Embryonic facial prominence (tissue), 1 donor: ENCODE results near the gene FSTL4.
"Not testable (repeated sequence)": the region's sequence is repeated elsewhere in the genome, so short reads cannot be mapped to it uniquely, and the experiment has no call there.

ENCODE experiments used
- DNase-seq: peaks from one replicate; pipeline ENCODE4 v3.0.0-alpha.2; 2016; ENCODE audit errors: extremely low spot score

Gene FSTL4

DNA sequence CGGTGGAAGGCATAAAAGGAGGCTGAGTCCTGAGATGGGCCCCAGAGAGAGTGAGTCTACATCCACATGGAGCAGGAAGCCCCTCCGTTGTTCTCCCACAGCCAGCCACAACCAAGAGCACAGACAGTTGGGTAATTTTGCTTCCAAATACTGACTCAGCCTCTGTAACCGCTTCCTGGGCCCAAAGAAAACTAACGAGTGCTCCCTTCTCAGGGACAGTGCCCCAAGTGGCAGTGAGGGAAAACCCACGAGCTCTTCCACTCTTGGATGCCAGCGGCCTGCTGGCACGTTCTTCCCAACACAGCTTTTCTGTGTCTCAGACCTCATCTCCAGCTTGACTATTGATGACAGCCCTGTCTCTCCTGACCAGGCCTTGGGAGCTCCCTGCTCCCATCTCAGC, 207.6 kb downstream of the FSTL4 start:
- no peak for DNase-seq

DNA sequence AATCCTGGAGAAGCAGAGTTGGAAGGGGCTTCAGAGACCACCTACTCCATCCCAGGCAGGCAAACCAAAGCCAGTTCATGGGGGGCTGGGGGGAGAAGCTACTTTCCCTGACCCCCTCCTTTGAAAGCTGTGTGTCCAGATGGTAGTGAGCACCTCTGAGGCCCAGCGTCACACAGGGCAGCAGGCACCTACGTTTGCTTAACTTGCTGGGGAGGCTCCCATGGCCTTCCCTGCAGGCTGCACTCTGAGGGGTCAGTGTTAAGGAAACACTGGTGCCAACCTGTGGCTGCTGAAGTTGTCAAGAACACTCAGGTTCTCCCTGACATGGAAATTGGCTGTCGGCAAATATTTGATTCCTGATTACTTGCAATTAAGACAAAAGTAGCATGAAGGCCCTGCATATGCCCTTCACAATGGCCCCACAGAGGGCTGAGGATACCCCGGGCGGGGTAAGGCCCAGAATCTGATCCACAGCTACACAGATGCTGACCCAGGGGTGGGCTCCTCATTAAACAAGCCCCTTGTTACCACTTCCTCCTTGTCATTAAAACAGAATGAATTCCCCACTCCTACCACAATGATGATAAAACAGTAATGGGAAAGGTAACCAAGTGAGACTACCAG, 208.5 kb downstream of the FSTL4 start:
- no peak for DNase-seq

DNA sequence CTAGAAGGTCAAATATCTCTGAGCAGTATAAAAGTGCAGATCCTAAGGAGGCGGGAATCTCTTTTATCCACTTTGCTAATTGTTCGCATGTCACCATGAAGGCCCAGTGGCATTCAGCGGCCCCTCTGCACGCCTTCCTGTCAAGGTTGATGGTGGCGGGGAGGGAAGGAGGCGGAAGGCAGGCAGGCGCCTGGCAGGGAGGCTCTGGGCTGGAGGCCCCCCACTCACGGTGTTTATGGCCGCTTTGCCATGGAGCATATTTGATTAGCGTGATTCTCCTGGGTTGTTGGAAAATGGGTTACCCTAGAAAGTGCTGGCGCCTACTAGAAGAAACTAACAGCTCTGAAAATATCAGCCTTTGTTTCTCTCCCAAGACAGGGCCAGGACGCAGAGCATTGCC, 209.6 kb downstream of the FSTL4 start:
- DNase-seq, result no peak

DNA sequence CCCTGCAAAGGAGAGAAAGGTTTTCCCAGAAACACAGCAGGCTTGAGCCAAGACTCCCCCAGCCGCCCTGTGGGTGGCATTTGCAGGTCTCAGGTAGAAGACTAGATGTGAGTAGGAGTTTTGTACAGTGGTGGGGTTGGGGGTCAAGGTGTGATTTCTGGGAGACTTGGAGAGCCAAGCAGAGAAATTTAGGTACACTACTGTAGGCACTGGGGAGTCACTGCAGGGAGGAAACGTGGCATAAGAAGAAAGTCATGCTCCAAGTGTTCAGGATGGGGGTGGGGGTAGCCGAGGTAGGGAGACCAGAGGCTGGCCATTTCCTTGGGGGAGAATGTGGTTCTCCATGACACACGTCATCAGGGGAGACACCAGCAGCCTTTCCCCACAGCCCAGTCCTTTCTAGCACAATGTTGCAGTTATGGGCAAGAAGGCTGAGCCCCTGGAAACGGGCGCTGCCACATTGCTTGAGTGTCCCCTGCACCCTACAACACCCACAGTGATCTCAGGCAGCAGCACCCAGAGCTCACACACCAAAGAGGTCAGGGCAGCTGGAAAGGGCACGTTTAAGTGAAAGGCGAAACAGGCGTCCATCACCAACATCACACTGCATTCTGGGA, 210.5 kb downstream of the FSTL4 start:
- DNase-seq, result no peak

DNA sequence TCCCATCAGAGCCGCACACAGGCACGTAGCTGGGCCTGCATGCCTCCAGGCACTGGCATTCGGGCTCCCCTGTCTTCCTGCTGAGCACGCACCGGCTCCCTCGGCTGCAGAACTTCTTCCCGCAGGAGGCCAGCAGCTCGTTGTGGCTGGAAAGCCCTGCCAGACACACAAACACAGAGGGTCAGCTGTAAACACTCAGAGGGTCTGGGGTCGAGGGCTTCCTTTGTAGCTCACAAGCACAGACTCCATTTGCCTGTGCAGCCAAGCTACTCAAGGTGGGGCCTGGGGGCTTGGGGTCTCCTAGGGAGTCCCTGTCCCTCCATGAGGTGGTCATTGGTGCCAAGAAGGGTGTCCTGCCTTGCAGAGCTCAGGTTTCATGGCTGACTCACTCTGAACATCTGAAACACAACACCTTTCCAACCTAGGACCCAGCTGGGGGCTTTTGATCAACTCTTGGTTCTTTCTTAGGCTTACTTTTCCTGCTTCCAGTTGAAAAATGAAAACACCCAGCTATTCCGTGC, 211.4 kb downstream of the FSTL4 start:
- DNase-seq, result no peak

DNA sequence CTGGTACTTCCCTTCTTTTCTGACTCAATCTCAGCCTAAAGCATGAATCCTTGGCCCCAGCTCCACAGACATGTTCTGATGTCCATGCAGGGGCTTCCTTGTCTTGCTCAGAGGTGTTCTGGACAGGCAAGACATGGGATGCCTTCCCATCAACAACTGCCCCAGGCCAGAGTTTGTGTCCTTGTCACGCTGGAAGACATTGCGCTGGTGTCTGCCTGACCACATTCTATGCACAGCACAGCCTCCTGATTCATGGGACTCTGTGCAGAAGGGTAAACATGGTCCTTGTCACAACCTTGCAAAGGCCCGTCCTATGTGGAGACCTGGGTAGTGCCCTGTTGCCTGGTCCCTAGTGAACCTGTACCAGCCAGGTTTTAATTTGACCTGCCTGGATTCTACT, 212.2 kb downstream of the FSTL4 start:
- DNase-seq, result no peak

DNA sequence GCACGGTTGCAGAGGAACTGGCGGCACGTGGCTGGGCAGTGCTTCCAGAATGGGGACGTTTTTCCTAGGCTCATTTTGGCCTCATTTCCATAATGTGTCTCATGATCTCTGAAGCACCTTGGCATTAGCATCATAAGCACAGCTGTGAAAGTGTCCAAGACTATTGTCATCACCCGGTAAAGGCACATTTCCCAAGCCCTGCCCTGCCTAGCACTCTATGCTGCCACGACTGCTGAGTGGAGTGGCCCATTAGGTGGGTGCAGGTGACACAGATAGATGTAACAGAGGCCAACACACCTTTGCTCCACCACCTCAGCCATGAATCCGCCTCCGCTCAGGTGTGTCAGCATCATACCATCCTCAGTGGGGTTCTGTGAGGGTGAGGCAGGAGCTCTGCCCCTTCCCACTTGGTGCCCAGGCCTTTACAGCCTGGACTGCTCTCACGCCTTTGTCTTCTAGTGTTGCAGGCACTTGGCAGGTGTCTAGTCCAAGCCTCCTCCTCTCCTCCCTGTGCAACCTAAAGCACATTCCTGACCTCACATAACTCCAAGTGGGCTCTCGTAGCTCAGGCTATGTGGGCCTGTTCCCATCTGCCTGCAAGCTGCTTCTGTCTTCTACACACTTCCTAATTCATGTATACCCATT, 213.0 kb downstream of the FSTL4 start:
- no peak for DNase-seq

DNA sequence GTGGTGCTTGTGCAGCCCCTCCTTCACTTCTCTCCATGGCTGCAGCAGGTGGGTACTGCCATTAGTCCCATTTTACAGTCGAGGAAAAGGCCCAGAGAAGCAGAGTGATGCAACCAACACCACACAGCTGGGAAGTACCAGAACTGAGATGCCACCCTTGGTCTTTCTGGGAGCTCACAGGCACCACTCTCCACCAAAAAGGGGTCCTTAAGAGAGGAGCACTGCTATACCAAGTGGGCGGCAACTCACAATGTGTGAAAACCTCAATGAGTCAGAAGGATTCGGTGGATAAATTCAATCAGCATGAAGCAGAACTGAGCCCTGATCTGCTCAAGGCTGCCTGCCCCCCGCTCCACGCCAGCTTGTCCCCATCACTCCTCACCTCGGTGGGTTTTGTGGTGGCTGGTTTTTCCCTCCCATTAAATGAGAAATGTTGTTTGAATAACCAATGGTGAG, 213.7 kb downstream of the FSTL4 start:
- no peak for DNase-seq

DNA sequence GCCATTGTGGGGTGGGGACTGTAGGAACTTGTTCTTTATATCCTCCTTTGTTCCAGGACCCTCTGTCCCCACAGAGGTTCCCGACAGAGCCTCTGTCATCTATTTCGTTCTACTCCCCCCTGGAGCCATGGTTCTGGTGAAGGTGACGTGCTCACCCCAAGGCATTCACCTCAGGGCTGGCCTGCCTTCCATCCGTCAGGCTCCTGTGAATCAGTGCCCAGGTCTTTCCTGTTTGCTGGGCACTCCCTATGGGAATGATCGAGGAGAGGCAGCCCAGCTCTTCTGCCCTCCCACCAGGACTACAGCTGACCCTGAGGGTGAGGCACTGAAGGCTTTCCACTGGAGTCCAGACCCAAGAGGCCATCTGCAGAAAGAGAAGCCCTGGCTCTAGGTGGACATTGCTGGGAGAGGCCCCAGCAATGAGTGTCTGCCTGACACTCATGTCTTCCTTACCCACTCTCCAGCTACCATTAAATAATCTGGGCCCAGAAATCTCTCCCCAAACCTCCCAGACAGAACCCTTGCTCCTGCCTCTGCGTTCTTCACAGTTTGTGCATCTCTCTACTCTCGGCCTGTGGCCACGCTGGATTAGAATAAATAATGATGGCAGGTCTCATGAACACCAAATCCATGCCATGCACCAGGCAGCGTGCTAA, 214.2 kb downstream of the FSTL4 start:
- DNase-seq, result no peak

DNA sequence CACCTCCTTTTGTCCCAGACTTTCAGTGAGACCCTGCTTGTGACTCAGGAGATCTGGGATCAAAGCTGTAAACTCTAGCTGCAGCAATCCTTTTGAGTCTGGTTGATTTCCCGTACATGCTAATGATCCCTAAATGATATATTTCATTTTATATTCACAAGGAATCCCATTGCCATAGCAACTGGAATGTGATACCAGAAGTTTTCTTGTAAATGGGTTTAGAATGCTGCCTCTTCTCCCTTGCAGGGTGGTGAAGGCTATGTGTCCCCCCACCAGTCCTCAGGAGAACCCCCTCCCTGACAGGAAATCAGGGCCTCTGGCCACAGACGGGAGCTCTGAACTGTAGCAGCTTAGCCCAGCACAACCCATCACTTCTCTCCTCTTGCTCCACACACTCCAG, 215.0 kb downstream of the FSTL4 start:
- DNase-seq, result no peak

DNA sequence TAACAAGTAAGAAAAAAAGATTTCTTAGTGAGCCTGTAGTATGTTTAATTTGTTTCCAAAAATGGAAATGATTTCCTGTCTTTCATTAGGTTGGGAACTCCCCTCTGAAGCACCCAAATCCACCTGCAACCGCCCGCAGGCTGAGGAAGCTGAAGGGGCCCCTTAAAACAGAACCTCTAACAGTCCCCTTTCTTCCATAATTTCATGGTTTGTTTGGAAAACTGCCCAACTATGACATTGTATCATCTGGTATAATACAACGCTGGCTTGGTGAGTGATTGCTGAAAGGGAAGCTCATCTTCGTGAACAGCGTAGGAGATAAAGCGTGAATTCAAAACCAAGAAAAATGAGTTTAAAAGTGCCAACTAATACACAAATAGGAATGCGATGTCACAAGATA, 215.5 kb downstream of the FSTL4 start:
- DNase-seq, result peak; percentile 48

DNA sequence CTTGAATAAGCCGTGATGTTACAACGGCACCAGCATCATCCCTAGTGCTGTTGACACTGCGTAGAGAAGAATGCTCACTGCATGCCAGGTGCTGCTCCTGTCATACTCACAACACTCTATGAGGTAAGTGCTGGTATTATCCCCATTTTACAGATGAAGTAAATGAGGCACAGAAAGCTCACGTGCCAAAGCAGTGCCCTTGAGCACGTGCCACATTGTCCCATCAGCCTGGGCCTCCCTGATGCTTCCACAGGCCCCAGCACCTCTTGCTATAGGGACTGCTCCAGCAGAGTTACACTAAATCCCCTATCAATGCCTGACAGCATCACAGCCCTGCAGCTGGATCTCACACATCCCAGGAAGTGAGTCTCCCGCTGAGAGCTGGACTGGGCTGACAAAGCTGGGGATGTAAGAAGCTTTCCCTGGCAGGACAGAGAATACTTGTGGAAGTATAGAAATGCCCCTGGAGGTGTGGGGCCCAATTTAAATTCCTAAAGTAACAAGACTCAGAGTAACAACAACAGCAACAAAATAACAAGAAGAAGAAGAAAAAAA, 216.1 kb downstream of the FSTL4 start:
- DNase-seq, result no peak

DNA sequence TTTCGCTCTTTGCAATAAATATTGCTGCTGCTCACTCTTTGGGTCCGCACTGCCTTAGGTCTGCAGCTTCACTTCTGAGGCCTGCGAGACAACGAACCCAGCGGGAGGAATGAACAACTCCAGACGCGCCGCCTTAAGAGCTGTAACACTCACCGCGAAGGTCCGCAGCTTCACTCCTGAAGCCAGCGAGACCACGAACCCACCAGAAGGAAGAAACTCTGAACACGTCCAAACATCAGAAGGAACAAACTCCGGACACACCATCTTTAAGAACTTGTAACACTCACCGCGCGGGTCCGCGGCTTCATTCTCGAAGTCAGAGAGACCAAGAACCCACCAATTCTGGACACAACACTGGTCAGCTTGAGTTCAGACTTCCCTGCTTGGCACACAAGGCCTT, 217.1 kb downstream of the FSTL4 start:
- not testable (repeated sequence) for DNase-seq

DNA sequence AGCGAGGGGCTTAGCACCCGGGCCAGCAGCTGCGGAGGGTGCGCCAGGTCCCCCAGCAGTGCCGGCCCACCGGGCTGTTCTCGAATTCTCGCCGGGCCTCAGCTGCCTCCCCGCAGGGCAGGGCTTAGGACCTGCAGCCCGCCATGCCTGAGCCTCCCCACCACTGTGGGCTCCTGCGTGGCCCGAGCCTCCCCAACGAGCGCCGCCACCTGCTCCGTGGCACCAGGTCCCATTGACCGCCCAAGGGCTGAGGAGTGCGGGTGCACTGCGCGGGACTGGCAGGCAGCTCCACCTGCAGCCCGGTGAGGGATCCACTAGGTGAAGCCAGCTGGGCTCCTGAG, 217.9 kb downstream of the FSTL4 start:
- DNase-seq, result not testable (repeated sequence)

DNA sequence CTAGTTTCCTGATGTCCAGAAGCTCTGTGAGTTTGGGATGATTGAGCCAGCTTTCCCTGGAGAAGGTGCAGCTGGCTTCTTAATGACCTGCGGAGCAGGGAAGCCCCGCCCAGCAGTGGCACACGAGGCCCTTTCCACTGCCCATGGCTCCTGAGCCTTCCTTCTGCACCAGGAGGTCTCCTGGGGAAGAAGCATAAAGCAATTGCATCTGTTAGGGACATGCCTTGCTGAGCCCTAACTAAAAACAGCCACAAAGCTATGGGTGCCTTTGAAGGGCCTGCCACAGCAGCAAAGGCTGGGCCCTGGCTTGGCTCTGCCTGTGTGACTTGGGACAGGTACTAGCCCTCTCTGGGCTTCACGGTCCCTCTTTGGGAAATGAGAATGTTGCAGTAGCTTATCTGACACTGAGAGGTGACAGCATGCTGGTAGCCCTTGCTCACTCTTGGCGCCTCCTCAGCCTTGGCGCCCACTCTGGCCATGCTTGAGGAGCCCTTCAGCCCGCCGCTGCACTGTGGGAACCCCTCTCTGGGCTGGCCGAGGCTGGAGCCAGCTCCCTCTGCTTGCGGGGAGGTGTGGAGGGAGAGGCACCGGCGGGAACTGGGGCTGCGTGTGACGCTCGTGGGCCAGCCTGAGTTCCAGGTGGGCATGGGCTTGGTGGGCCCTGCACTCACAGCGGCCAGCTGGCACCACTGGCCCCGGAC, 218.4 kb downstream of the FSTL4 start:
- DNase-seq, result no peak

DNA sequence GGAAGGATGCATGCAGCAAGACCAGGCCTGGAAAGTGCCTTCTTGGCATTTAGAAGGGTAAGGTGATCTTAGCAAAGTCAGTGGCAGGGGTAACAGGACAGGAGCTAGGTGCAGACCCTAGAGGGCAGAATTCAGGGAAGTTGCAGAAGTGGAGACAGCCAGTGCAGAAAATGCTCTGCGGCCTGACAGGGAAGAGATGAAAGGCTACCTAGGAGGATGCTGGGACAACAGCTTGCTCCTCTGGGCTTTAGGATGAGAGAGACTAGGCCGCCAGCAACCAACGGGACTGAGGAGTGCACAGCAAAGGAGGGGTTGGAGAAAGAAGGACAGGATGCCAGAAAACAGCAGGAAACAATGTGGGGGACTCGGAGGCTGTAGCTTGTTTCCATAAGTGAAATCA, 219.9 kb downstream of the FSTL4 start:
- no peak for DNase-seq

DNA sequence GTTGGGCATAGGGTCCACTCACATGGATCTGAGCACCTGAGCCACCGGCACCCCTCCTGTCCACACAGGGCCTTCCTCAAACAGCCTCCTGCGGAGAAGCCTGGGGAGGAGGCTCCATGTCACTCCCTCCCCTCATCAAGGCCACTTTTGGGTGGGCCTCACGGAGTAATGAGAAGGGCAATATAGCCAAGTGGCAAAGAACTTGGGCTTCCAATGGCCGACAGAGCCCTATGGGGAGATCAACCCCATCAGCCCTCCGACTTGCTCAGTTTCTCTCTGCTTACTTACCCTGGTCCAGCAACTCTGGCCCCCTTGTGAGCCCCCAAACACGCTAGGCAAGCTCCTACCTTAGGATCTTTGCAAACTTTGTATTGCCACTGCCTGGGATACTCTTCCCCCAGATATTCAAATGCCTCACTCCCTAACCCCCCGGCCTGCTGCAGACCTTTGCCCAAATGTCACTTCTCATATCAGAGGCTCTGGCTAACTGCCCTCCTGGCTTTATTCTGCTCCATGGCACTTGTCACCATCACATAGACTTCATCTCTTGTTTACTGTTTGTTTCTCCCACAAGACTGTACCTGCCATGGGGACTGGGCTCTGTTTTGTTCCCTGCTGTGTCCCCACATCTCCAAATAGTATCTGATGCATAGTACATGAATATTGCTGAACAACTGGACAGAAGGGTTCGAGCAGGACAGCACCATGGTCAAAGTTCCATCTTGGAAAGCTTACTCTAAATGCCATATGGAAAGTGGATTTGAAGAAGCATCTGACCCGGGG, 220.8 kb downstream of the FSTL4 start:
- no peak for DNase-seq

DNA sequence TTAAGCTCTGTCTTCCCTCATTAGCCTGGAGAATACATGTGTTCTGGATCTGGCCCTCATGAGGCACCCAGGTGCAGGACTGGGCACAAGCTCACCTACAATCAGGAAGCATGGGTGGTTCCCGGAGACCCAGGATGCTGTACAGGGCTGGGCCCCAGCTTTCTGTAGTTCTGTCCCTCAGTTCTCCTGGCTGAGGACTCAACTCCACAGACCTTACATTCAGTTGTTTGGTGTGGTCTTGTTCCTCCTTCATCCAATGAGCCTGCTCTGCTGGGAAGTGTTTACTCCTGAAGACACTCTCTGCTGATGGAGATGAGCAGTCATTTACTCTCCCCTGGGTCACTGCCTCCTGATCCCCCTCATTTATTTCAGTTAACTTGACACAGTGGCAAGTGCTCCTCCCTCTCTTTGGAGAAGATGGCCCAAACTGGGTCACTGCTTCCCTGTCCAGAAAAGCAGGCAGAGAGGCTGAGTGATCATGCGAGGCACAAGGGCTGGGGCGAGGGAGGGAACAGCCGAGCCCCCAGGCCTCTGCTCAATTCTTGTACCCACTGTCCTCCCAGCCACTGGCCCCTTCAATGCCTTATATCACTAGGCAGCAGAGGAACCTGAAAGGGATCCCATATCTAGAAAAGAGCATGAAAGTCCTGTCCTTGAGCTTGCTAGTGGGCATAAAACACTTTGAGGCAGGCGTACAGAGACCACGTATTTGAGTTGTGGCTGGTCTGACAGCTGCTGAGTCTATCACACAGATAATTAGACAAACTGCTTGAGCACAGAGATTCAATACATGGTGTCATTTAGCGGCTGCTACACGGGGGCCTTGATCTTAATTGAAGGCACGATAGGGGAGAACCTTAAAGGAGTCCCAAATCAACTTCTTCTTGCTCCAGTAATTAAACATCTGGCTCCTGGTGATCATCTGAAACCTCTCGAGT, 221.7 kb downstream of the FSTL4 start:
- no peak for DNase-seq

DNA sequence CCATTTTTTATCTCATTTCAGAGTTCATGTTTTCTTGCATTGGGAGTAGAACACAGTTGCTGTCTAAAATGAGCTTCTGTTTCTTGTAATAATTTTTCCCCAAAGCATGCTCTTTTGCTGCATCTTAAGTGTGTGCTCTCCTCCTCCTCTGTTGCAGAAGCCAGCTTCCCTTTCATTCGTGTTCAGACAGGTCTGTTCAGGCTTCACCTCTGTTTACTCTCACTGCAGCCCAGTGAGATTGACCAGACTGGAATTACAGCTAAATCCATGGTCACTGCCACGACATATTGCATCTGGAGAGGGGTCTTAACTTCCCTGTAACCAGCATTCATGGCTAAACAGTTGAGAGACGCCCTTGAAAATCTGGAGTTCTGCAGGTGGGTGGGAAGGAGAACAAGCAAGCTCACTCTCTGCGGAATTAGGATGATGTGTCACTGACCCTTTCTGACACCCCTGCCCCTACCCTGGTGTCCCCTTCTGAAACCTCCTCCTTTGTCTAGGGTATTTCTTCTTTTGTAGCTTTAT, 223.2 kb downstream of the FSTL4 start:
- no peak for DNase-seq

DNA sequence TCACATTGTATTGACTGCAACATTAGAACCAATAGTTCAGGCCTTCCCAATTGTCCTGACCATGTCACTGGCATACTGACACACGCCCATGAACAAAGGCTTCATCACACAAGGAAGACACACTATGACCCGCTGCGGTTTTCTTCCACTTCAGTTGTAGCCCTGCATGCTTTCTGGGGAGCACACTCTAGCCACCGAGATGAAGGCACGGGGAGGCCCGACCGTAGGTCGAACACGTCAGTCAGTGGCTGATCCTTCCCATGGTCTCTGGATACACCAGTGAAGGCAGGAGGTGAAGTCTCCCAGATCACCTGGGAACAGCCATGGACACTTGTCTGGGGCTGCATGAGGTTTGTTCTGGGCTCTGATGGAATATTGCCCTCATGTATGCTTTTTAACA, 224.7 kb downstream of the FSTL4 start:
- no peak for DNase-seq
